Left ventricle myocardium superior (tissue), 1 donor: ENCODE results near the gene SORCS2. TPM values are rescaled to one million over a fixed set of nuclear protein-coding genes. Genes with fewer than 3 reads are reported as not detected.

ENCODE experiments used
- ATAC-seq: fragments of 200-7000 bp; cut with Tn5 transposase; one replicate; pipeline ENCODE4 v1.9.1; 2020; ENCODE audit warnings: mild to moderate bottlenecking, moderate library complexity
- DNase-seq: peaks from one replicate; pipeline ENCODE4 v3.0.0-alpha.2; 2020
- intact Hi-C: fragments of 100-400 bp; cut with micrococcal nuclease; formaldehyde crosslinking; loops from one replicate; pipeline ENCODE4 v1.11.0; 2022
- microRNA-seq: library from miRNA; unstranded; fragments of <30 nt; microRNA quantifications from one replicate; pipeline ENCODE4 v1.2.0, GENCODE V29; 2020; ENCODE audit warnings: borderline number of aligned reads
- total RNA-seq: library from RNA; stranded (reverse); fragmentation: NEBNext Ultra II Directional; extraction: Animal tissue kit (Norgen Biotek cat#: 25700); gene quantifications from one replicate; pipeline ENCODE4 v1.2.1, GENCODE V29; 2021
- donor health status: DM: no; HTN: yes; CAD: no; lungs with severe emphysema.

SORCS2 gene
- total RNA-seq, 1 donor from 2014 or later: 1.5 TPM

GRCh38 chr4:7781993-7782392, 589.7 kb downstream of the SORCS2 start:
- DNase-seq (no peak), ATAC-seq (peak; percentile 21)

GRCh38 chr4:7782783-7783182, 590.4 kb downstream of the SORCS2 start:
- ATAC-seq (no peak), DNase-seq (no peak)
- intact Hi-C loops: no loop called here

More at GRCh38 chr4:7781993-7782392, 589.7 kb downstream of the SORCS2 start:
- intact Hi-C loops: no loop called here

GRCh38 chr4:7783541-7783940, 591.2 kb downstream of the SORCS2 start:
- DNase-seq: no peak
- no peak for ATAC-seq
- intact Hi-C loops: no loop called here

DNA sequence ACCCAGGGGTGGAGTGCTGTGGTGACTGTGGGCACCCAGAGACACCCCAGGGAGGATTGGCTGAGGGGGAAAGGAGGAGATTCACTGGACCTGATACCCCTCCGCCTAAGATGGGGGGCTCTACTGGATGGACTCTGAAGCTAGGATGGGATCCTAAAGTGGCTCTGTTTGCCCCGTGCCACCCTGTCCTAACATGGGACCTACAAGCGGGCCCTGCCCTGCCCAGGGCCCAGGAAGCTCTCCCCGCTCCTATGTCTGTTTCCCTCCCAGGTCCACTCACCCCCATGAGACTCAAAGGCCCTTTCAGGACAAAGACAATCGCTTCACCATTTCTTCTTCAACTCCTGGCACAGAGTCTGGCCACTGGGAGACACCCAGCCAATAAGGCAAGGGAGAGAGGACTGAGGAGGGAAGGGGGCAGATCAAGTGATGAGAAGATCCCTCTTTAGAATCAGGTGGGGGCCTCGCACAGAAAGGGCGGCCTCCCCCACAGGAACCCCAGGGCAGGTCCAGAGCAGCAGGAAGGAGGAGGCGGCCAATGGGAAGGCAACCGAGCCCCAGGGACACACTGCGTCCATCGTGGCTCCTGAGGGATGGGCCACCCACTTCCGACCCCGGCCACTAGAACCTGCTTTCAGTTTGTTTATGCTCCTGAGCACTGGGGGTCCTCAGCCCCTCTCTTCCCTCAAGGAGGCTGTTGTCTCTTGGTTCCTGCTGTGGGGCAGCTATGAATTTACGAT, 592.0 kb downstream of the SORCS2 start:
- no peak for ATAC-seq
- intact Hi-C loops: no loop called here
- no peak for DNase-seq

DNA sequence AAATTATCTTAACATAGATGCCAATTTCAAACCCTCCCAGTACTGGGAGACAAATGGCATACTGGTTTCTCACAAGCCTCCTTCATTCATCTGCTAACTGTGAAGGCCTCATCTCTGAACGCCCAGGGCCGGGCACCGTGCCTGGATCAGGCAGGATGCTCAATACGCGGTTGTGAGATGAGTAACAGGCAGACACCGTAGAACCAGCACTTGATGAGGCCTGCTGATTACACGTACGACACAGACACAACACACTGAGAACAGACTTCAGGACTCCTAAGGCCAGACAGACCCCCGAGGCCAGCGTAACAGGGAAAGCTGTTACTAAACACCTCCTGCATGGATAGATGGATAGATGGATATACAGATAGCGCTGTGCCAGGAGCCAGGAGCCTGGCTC, 592.7 kb downstream of the SORCS2 start:
- ATAC-seq (no peak), DNase-seq (no peak)

DNA sequence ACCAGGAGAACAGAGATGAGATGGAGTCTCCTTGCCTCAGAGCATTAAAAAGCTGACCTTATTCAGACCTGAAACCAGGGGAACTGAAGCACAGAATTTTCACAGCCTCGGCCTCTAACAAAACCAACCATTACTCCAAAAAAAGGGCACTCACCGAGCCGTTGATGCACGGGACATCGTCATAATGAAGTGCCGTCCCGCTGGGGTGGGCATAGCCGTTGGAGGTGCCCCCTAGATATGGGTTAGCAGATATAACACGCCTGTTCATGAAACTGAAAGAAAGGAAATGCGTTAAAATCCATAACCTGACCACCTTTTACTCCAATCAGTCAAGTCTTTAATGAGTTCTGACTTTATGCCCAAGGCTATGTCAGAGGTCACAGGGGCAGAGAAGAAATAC, 593.7 kb downstream of the SORCS2 start:
- intact Hi-C loops: no loop called here
- DNase-seq: no peak
- no peak for ATAC-seq

More for the DNA sequence above, 592.7 kb downstream of the SORCS2 start:
- intact Hi-C loops: no loop called here

GRCh38 chr4:7786517-7786916, 594.2 kb downstream of the SORCS2 start:
- intact Hi-C loops: no loop called here
- ATAC-seq (no peak), DNase-seq (no peak)

- ATAC-seq (no peak), DNase-seq (no peak)
- intact Hi-C loops: no loop called here
These were observed 594.7 kb downstream of the SORCS2 start for GRCh38 chr4:7787067-7787466.

DNA sequence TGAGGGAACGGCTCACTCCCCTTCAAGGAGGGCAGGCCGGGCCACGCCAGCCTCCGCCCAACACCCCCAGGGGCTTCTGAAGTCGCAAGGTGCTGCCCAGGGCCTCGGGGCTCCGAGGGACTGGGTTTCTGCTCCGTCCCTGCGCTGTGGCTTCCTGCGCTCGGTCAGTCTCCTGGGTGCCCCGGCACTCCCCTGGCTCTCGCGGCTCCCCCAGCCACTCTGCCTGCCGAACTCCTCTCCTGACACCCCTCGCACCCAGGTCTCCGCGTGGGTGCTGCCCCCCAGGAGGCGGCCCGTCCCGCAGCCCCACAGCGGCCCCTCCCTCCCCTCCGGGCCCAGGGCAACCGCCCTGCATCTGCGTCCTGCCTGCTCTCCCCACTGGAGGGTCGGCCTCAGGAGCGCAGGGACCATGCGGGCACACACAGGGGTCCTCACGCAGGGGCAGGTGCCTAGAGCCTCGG, 595.4 kb downstream of the SORCS2 start:
- no peak for ATAC-seq
- intact Hi-C loops: no loop called here
- DNase-seq: no peak

DNA sequence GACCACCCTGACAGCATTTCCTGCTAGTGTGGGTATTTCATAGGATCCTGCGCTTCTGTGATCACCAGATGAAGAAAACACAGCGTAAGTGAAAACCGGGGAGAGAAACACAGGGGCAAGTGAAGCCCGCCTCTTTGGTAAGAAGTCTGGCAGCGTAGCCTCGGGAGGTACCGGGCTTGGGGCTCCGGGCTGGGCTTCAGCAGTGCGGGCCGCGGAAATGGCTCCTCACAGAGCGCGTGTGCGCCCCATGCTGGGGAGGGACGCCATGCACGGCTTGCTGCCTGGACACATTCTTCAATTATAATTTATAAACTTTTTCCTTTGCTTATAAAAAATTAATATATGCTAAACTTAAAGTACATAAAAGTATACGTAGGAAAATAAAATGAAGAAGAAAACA, 595.9 kb downstream of the SORCS2 start:
- intact Hi-C loops: no loop called here
- DNase-seq (no peak), ATAC-seq (no peak)

- intact Hi-C loops: no loop called here
- DNase-seq (peak; percentile 60), ATAC-seq (peak; percentile 96)
These were observed 596.5 kb downstream of the SORCS2 start for GRCh38 chr4:7788694-7789425.

DNA sequence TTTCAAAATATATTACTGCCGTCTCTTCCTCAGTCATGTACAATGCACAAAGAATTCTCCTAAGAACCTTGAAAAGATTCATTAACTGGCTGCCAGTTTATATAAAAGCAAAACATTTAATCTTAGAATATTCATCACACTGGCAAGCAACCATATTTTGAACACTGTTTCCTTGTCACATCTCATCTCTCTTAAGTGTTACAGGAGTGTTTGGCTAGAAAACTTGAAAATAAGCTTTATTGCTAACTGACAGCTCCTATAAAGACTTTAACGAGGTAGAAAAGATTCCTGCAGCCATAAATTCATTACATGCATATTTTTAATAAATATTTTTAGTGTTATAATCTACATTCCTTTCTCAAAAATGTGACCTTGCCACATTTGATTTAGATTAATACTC, 597.7 kb downstream of the SORCS2 start:
- no peak for ATAC-seq
- no peak for DNase-seq
- intact Hi-C loops: no loop called here

GRCh38 chr4:7790999-7791398, 598.7 kb downstream of the SORCS2 start:
- intact Hi-C loops: no loop called here
- DNase-seq (no peak), ATAC-seq (no peak)

Small RNA genes within 50 kb of the gene (microRNA-seq; reads per million reads assigned to microRNA genes)
- gene MIR4274 (not detected), gene MIR4798 (not detected)

Other genes with a start within 250 kb of the SORCS2 start
- gene TADA2B, start 149.2 kb upstream of the SORCS2 start, total RNA-seq: 34.6 TPM
- gene GRPEL1, start 124.5 kb upstream of the SORCS2 start, total RNA-seq: 62.7 TPM
- not detected for gene PSAPL1, start 242.4 kb downstream of the SORCS2 start, total RNA-seq